ENCODE measurements around the gene PHEX. TPM values are rescaled to one million over a fixed set of nuclear protein-coding genes. Genes with fewer than 3 reads are reported as not detected.

The PHEX gene
- total RNA-seq, 1 experiment from 2014 or later: 0.27 TPM

GRCh38 chrX:22037225-22037624 is 5.1 kb downstream of the PHEX start:
- no peaks in the 10 kb centered on the region for H3K4me1 ChIP-seq (ENCODE audit: control insufficient read depth in 1 of 2, insufficient read depth in 2 of 2, low read length in 2 of 2)
- no peak overlapping the region for H3K27ac ChIP-seq (ENCODE audit: low read depth, low read length)
- H3K4me2 ChIP-seq (ENCODE audit: low read length): no peak overlapping the region
- no peaks in the 10 kb centered on the region for H3K9me2 ChIP-seq (ENCODE audit: insufficient read depth)
- POLR2A ChIA-PET: no interaction called here
- no peak overlapping the region for H3K4me3 ChIP-seq (replicated peaks in 1 of 2; ENCODE audit: low read depth in 1 of 2, low read length in 2 of 2)
- RAD21 ChIA-PET (ENCODE audit: low non-redundant PET in 1 of 2, low total read pairs in 2 of 2, uncharacterized antibody in 2 of 2, unreplicated experiment in 2 of 2): no interaction called here
- H4K20me1 ChIP-seq (ENCODE audit: insufficient read depth): no peaks in the 10 kb centered on the region
- no peaks in the 10 kb centered on the region for H3K36me3 ChIP-seq (ENCODE audit: control insufficient read depth in 1 of 2, insufficient read depth in 2 of 2, low read length in 2 of 2)
- no TSS peak for BruUV-seq (replicated peaks)
- H3K9ac ChIP-seq (ENCODE audit: low read length): no peak overlapping the region
- CTCF ChIA-PET: no interaction called here
- TF ChIP-seq ZNF274 (IDR thresholded peaks at IDR 0.05; ENCODE audit: low read depth, low read length): no peak
- TF ChIP-seq JUND (IDR thresholded peaks at IDR 0.05): no peak
- TF ChIP-seq POLR2AphosphoS5 (IDR thresholded peaks at IDR 0.05; ENCODE audit: low read depth, low read length): no peak
- no peak for TF ChIP-seq RAD21 (IDR thresholded peaks at IDR 0.05; ENCODE audit: low read depth)
- no peak for TF ChIP-seq REST (IDR thresholded peaks at IDR 0.05; ENCODE audit: low read depth)
- no peak for TF ChIP-seq CTCF (IDR thresholded peaks at IDR 0.05 in 2 of 3, conservative IDR thresholded peaks at IDR 0.05 in 1 of 3; ENCODE audit: borderline replicate concordance in 1 of 3, insufficient read depth in 1 of 3, low read depth in 2 of 3, low read length in 2 of 3)
- TF ChIP-seq EZH2phosphoT487 (IDR thresholded peaks at IDR 0.05; ENCODE audit: borderline replicate concordance): no peak
- TF ChIP-seq ZBTB33 (IDR thresholded peaks at IDR 0.05; ENCODE audit: extremely low read depth, insufficient replicate concordance, low read length): no peak
- TF ChIP-seq EZH2 (IDR thresholded peaks at IDR 0.05): no peak
- TF ChIP-seq FOSL1 (IDR thresholded peaks at IDR 0.05; ENCODE audit: low read depth): no peak
- TF ChIP-seq TCF7L2 (IDR thresholded peaks at IDR 0.05; ENCODE audit: borderline replicate concordance, extremely low read depth, insufficient read depth, insufficient read length): no peak
- no peak for TF ChIP-seq SP1 (IDR thresholded peaks at IDR 0.05; ENCODE audit: low read depth)
- TF ChIP-seq MAX (IDR thresholded peaks at IDR 0.05): no peak
- no peak for TF ChIP-seq SRF (IDR thresholded peaks at IDR 0.05; ENCODE audit: low read depth)
- TF ChIP-seq YY1 (IDR thresholded peaks at IDR 0.05; ENCODE audit: extremely low read depth, insufficient replicate concordance, low read depth, low read length): no peak
- no peak for TF ChIP-seq ZFX (IDR thresholded peaks at IDR 0.05)
- intact Hi-C loops (cut with micrococcal nuclease): no loop called here
- H2AFZ ChIP-seq (ENCODE audit: low read depth, low read length, poor library complexity, severe bottlenecking): no peak overlapping the region
- DNase-seq (ENCODE audit: low read depth, low spot score) (no peak), ATAC-seq (no peak)
- H3K27me3 ChIP-seq (ENCODE audit: insufficient read depth, low read length): no peaks in the 10 kb centered on the region
- no peaks in the 10 kb centered on the region for H3K79me2 ChIP-seq (ENCODE audit: insufficient read depth, low read length)
- H3K9me3 ChIP-seq (ENCODE audit: control insufficient read depth in 1 of 2, insufficient read depth in 1 of 2, low read depth in 1 of 2, low read length in 2 of 2): no peaks in the 10 kb centered on the region

All from HCT116 (cell line).